Esophagus squamous epithelium (tissue), 5 donors: ENCODE data around the gene TES. TPM values are rescaled to one million over a fixed set of nuclear protein-coding genes. Genes with fewer than 3 reads are reported as not detected.

Experiments used
- DNase-seq: peaks from one replicate; lab custom pipeline; 2025; lab: John Stamatoyannopoulos, UW
- H3K27ac ChIP-seq, 4 donors: fragments of 200-600 bp; sonication (generic); one replicate each; pipeline ENCODE4 v1.5.1; 2016 to 2019; ENCODE audit warnings: mild to moderate bottlenecking in 1 of 4
- H3K27me3 ChIP-seq, 4 donors: fragments of 200-600 bp; sonication (generic); 1 replicate in 3 of 4; 2 replicates in 1 of 4; pipeline versions ENCODE4 v1.5.1 to v1.6.0; 2017 to 2021; ENCODE audit warnings: antibody characterized with exemption in 1 of 4
- H3K36me3 ChIP-seq, 3 donors: fragments of 200-600 bp; sonication (generic); one replicate each; pipeline ENCODE4 v1.5.1; 2016 to 2019
- H3K4me1 ChIP-seq, 3 donors: fragments of 200-600 bp; sonication (generic); one replicate each; pipeline ENCODE4 v1.5.1; 2017 to 2019
- H3K4me3 ChIP-seq, 4 donors: fragments of 200-600 bp; sonication (generic); 1 replicate in 3 of 4; 2 replicates in 1 of 4; pipeline ENCODE4 v1.5.1; 2016 to 2019; ENCODE audit warnings: mild to moderate bottlenecking in 2 of 4, moderate library complexity in 1 of 4
- H3K9me3 ChIP-seq, 3 donors: fragments of 200-600 bp; sonication (generic); one replicate each; pipeline ENCODE4 v1.5.1; 2016 to 2019
- CTCF ChIP-seq, 6 experiments: fragments of 450-650 bp in 4 of 6; fragments of 200-600 bp in 2 of 6; sonication (generic) in 2 of 6; IDR thresholded peaks; one replicate each; pipeline ENCODE4 v1.5.1; 2016 to 2019; ENCODE audit warnings: antibody characterized with exemption in 6 of 6, mild to moderate bottlenecking in 4 of 6, moderate library complexity in 4 of 6
- POLR2A ChIP-seq, 4 donors: fragments of 450-650 bp; IDR thresholded peaks; one replicate each; pipeline ENCODE4 v1.6.1; 2017; ENCODE audit warnings: antibody characterized with exemption in 4 of 4, mild to moderate bottlenecking in 4 of 4, moderate library complexity in 3 of 4
- WGBS, 2 donors: methylation state at CpG; one replicate each; pipeline ENCODE4 v1.1.5; 2018; 5-methylcytosine and 5-hydroxymethylcytosine counted together
- intact Hi-C: fragments of 100-400 bp; cut with DNase I; formaldehyde crosslinking; loops from one replicate; pipeline ENCODE4 v1.15.0; 2022
- total RNA-seq, 4 donors: library from RNA; depleted of rRNA; stranded (reverse); fragments of >200 nt; gene quantifications; one replicate each; pipeline ENCODE4 v1.1.0, GENCODE V29; 2016
- donor health status: DM: yes; HTN: yes; CAD: no.

TES gene
- total RNA-seq, 4 donors from 2014 or later = 34.8 to 155 (median 67.0) TPM

- intact Hi-C loops = no loop called here
Measured at GRCh38 chr7:116164552-116165306, 45.6 kb upstream of the TES start.

GRCh38 chr7:116165717-116166116 is 44.6 kb upstream of the TES start:
- 75 to 76% methylated on average over 2 of the region's 2 CpGs for WGBS, 2 donors
- no peaks in the 10 kb centered on the region for H3K36me3 ChIP-seq
- H3K4me3 ChIP-seq = no peak overlapping the region
- H3K27ac ChIP-seq = peak overlapping the region in 1 of 4 donors; percentile 23
- intact Hi-C loops = no loop called here
- H3K9me3 ChIP-seq = no peaks in the 10 kb centered on the region
- no peak for TF ChIP-seq CTCF (IDR thresholded peaks at IDR 0.05)
- no peak for TF ChIP-seq POLR2A (IDR thresholded peaks at IDR 0.05)
- no peaks in the 10 kb centered on the region for H3K27me3 ChIP-seq
- H3K4me1 ChIP-seq = no peaks in the 10 kb centered on the region
- no peak for DNase-seq

More at GRCh38 chr7:116164552-116165306, 45.6 kb upstream of the TES start:
- Histone ChIP-seq H3K27me3 (no peaks in the 10 kb centered on the region), H3K9me3 (no peaks in the 10 kb centered on the region), H3K4me1 (no peaks in the 10 kb centered on the region), H3K4me3 (no peak overlapping the region), H3K27ac (no peak overlapping the region), H3K36me3 (no peaks in the 10 kb centered on the region)
- 74 to 85% methylated on average over 2 of the region's 2 CpGs for WGBS, 2 donors
- DNase-seq = no peak
- TF ChIP-seq CTCF (IDR thresholded peaks at IDR 0.05) = no peak
- no peak for TF ChIP-seq POLR2A (IDR thresholded peaks at IDR 0.05)

- H3K27ac ChIP-seq = peak overlapping the region in 1 of 4 donors; percentile 23
- no peaks in the 10 kb centered on the region for H3K36me3 ChIP-seq
- DNase-seq = no peak
- H3K4me1 ChIP-seq = no peaks in the 10 kb centered on the region
- 88 to 91% methylated on average over 2 of the region's 2 CpGs for WGBS, 2 donors
- no peak for TF ChIP-seq POLR2A (IDR thresholded peaks at IDR 0.05)
- TF ChIP-seq CTCF (IDR thresholded peaks at IDR 0.05) = no peak
- intact Hi-C loops = no loop called here
- H3K9me3 ChIP-seq = no peaks in the 10 kb centered on the region
- H3K27me3 ChIP-seq = no peaks in the 10 kb centered on the region
- no peak overlapping the region for H3K4me3 ChIP-seq
Measured at GRCh38 chr7:116166156-116166555, 44.2 kb upstream of the TES start.

DNA sequence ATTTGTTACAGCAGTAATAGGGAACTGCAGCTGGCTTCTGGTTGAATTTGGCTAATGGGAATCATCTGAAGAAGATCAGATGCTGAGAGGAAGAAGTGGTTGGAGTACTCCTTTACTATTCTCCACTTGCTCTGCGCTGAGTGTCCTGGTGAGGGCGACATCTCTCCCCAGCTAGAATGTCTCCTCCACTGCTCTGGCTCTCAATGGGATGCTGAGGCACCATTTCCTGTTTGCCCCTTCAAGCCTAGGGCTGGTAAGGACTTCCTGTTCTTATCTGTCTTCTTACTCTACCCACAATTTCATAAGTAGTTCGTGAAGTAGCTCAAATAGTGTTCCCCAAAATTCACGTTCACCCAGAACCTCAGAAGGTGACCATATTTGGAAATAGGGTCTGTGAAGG is 43.2 kb upstream of the TES start:
- DNase-seq = no peak
- Histone ChIP-seq H3K4me3 (no peak overlapping the region), H3K9me3 (no peaks in the 10 kb centered on the region), H3K27me3 (no peaks in the 10 kb centered on the region), H3K36me3 (no peaks in the 10 kb centered on the region), H3K27ac (no peak overlapping the region), H3K4me1 (no peaks in the 10 kb centered on the region)
- 58 to 74% methylated on average over 4 of the region's 4 CpGs for WGBS, 2 donors
- intact Hi-C loops = no loop called here
- TF ChIP-seq CTCF (IDR thresholded peaks at IDR 0.05) = no peak
- no peak for TF ChIP-seq POLR2A (IDR thresholded peaks at IDR 0.05)

DNA sequence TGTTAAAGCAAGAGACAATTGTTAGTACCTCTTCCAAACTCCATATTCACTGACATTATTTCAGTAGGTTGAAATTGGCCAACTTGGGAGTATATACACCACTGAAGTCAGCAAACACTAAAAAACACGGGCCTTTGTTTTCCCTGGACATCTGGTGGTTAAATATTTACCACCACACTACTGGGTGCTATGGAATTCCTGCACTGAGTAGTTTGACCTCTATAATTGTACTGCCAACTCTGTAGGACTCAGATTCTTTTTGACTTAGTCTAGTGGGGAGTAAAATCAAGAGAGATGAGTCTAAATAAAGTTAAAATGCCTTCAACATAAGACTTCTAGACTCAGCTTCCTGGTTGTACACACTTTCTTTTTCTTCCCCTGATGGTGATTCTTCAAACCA is 41.3 kb upstream of the TES start:
- Histone ChIP-seq H3K4me3 (no peak overlapping the region), H3K27ac (no peak overlapping the region), H3K27me3 (no peaks in the 10 kb centered on the region), H3K36me3 (no peaks in the 10 kb centered on the region), H3K4me1 (no peaks in the 10 kb centered on the region), H3K9me3 (no peaks in the 10 kb centered on the region)
- TF ChIP-seq CTCF (IDR thresholded peaks at IDR 0.05) = no peak
- 65 to 77% methylated on average over 1 of the region's 1 CpG for WGBS, 2 donors
- no peak for DNase-seq
- intact Hi-C loops = no loop called here
